ENCODE data around the gene CNPY3. TPM values are rescaled to one million over a fixed set of nuclear protein-coding genes. Genes with fewer than 3 reads are reported as not detected.
A peak's percentile ranks its signal among the peaks of the same experiment; 100 is the strongest.

CNPY3 gene
- polyA plus RNA-seq, 1 donor (not counting 4 experiments of a cell fraction or from before 2014, with no cell fraction given): 19.7 TPM

DNA sequence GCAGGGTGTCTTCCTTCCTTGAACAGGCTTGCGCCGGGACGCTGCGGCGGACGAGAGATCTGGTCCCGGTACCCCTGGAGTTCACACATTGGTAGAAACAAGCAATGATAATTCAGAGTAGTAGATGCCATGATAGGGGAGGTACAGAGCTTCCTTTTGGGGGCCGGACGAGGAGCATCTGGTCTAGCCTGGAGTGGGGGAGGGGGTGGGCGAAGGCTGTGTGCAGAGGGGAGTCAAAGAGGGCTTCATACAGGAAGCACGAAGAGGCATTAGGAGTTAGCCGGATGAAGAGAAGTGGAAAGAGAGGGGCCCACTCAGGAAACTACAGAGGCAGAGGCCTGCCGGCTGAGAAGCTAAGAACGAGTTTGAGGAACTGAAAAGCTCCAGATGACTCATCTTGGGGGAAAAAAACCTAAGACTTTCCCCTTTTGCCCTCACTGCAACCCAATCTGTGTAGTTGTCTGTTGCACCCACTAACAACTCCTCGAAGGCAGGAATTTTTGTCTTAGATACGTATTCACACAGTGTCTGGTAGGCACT lies 611 bp downstream of the CNPY3 start:
- Histone ChIP-seq H3K9me1 (ENCODE audit: control insufficient read depth, extremely low read depth, insufficient read depth, low read length) (no peaks in the 10 kb centered on the region), H3K9ac (ENCODE audit: control insufficient read depth, extremely low read depth, insufficient read depth, low read length) (peak overlapping the region; percentile 80), H3K79me2 (ENCODE audit: control insufficient read depth, insufficient read depth, low read length) (peaks cover 32% of the 10 kb centered on the region), H3K36me3 (ENCODE audit: control insufficient read depth in 2 of 2, extremely low read depth in 1 of 2, insufficient read depth in 2 of 2, low read length in 2 of 2) (peaks cover 0 to 5% of the 10 kb centered on the region in 2 experiments), H3K27me3 (ENCODE audit: control insufficient read depth, extremely low read depth, insufficient read depth, low read length) (no peaks in the 10 kb centered on the region), H3K4me2 (ENCODE audit: control insufficient read depth, extremely low read depth, insufficient read depth, low read depth, low read length) (peak overlapping the region; percentile 96), H3K4me3 (ENCODE audit: control insufficient read depth in 2 of 3, extremely low read depth in 1 of 3, insufficient read depth in 2 of 3, low read depth in 1 of 3, low read length in 3 of 3) (peak overlapping the region; percentile 63 to 98 (median 95)), H3K4me1 (ENCODE audit: control insufficient read depth, extremely low read depth, insufficient read depth, low read length) (peaks cover 17% of the 10 kb centered on the region), H3K27ac (ENCODE audit: control insufficient read depth, insufficient read depth, low read length) (peak overlapping the region; percentile 86), H3K9me3 (ENCODE audit: control insufficient read depth, low read depth, low read length) (no peaks in the 10 kb centered on the region), H2AFZ (ENCODE audit: control insufficient read depth, low read length) (peak overlapping the region; percentile 79), H4K20me1 (ENCODE audit: control insufficient read depth, extremely low read depth, insufficient read depth, low read length) (no peaks in the 10 kb centered on the region)
- DNase-seq (ENCODE audit: low read depth, low spot score) (no peak), FAIRE-seq (peak; percentile 32)
- dilution Hi-C loops (cut with MboI; ENCODE audit: extremely low pct_ligation_motif_present, low sequenced_read_pairs): no loop called here
- no peak for TF ChIP-seq EZH2 (IDR thresholded peaks at IDR 0.05; ENCODE audit: low read length)

DNA sequence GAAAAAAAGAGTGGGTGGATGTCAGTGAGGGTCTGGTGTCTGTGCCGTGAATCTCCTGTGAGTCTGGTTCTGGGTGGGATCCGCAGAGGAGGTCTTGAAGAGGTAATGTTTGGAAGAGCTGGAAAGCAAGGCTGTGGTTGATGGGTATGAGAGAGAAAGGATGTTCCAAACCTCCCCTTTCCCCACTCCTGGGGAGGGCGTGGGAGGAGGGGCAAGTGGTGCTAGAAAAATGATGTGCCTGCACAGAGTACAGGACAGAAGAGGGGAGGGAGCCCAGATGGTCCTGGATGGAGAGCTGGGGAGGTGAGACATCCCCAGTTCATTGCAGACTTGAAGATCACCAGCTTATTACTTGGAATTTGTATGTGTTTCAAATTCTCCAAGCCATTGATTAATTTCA lies 3.1 kb downstream of the CNPY3 start:
- no peak for TF ChIP-seq EZH2 (IDR thresholded peaks at IDR 0.05; ENCODE audit: low read length)
- TF ChIP-seq, protein P1, sequence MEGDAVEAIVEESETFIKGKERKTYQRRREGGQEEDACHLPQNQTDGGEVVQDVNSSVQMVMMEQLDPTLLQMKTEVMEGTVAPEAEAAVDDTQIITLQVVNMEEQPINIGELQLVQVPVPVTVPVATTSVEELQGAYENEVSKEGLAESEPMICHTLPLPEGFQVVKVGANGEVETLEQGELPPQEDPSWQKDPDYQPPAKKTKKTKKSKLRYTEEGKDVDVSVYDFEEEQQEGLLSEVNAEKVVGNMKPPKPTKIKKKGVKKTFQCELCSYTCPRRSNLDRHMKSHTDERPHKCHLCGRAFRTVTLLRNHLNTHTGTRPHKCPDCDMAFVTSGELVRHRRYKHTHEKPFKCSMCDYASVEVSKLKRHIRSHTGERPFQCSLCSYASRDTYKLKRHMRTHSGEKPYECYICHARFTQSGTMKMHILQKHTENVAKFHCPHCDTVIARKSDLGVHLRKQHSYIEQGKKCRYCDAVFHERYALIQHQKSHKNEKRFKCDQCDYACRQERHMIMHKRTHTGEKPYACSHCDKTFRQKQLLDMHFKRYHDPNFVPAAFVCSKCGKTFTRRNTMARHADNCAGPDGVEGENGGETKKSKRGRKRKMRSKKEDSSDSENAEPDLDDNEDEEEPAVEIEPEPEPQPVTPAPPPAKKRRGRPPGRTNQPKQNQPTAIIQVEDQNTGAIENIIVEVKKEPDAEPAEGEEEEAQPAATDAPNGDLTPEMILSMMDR (optimal IDR thresholded peaks at IDR 0.05 in 1 of 3, IDR thresholded peaks at IDR 0.05 in 1 of 3, conservative IDR thresholded peaks at IDR 0.05 in 1 of 3; ENCODE audit: extremely low read depth in 1 of 3, insufficient read depth in 2 of 3, low read length in 3 of 3): no peak
- H3K4me1 ChIP-seq (ENCODE audit: control insufficient read depth, extremely low read depth, insufficient read depth, low read length): peaks cover 17% of the 10 kb centered on the region

DNA sequence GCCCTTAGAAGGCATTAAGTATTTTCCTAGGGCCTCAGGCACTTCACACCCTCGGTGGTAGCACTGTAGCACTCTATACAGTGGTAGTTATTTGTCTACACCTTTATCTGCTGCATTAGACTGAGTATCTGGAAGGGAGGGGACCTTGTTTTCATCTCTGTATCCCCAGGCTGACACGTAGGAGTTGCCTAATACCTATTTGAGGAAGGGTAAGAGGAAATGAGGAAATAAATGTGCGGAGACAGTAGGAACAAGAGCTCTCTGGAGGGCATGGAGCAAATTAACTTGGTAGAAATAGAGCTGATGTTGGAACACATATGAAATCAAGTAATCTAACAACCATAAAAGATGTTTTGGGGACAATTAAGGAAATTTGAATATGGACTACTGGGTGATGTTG lies 3.9 kb downstream of the CNPY3 start:
- Histone ChIP-seq H3K36me3 (ENCODE audit: control insufficient read depth in 2 of 2, extremely low read depth in 1 of 2, insufficient read depth in 2 of 2, low read length in 2 of 2) (peaks cover 12 to 23% of the 10 kb centered on the region in 2 experiments), H3K9me1 (ENCODE audit: control insufficient read depth, extremely low read depth, insufficient read depth, low read length) (no peaks in the 10 kb centered on the region), H3K27ac (ENCODE audit: control insufficient read depth, insufficient read depth, low read length) (no peak overlapping the region), H3K4me1 (ENCODE audit: control insufficient read depth, extremely low read depth, insufficient read depth, low read length) (peaks cover 17% of the 10 kb centered on the region), H3K9me3 (ENCODE audit: control insufficient read depth, low read depth, low read length) (no peaks in the 10 kb centered on the region), H4K20me1 (ENCODE audit: control insufficient read depth, extremely low read depth, insufficient read depth, low read length) (no peaks in the 10 kb centered on the region), H2AFZ (ENCODE audit: control insufficient read depth, low read length) (no peak overlapping the region), H3K27me3 (ENCODE audit: control insufficient read depth, extremely low read depth, insufficient read depth, low read length) (no peaks in the 10 kb centered on the region), H3K4me2 (ENCODE audit: control insufficient read depth, extremely low read depth, insufficient read depth, low read depth, low read length) (no peak overlapping the region), H3K9ac (ENCODE audit: control insufficient read depth, extremely low read depth, insufficient read depth, low read length) (no peak overlapping the region), H3K4me3 (ENCODE audit: control insufficient read depth in 2 of 3, extremely low read depth in 1 of 3, insufficient read depth in 2 of 3, low read depth in 1 of 3, low read length in 3 of 3) (no peak overlapping the region), H3K79me2 (ENCODE audit: control insufficient read depth, insufficient read depth, low read length) (peaks cover 32% of the 10 kb centered on the region)
- dilution Hi-C loops (cut with MboI; ENCODE audit: extremely low pct_ligation_motif_present, low sequenced_read_pairs): no loop called here
- no peak for FAIRE-seq
- TF ChIP-seq, protein P1 (optimal IDR thresholded peaks at IDR 0.05 in 1 of 3, IDR thresholded peaks at IDR 0.05 in 1 of 3, conservative IDR thresholded peaks at IDR 0.05 in 1 of 3; ENCODE audit: extremely low read depth in 1 of 3, insufficient read depth in 2 of 3, low read length in 3 of 3): no peak
- no peak for TF ChIP-seq EZH2 (IDR thresholded peaks at IDR 0.05; ENCODE audit: low read length)
- no peak for DNase-seq (ENCODE audit: low read depth, low spot score)

More for the DNA sequence above, 3.1 kb downstream of the CNPY3 start:
- dilution Hi-C loops (cut with MboI; ENCODE audit: extremely low pct_ligation_motif_present, low sequenced_read_pairs): no loop called here
- H3K27me3 ChIP-seq (ENCODE audit: control insufficient read depth, extremely low read depth, insufficient read depth, low read length): no peaks in the 10 kb centered on the region
- peaks cover 32% of the 10 kb centered on the region for H3K79me2 ChIP-seq (ENCODE audit: control insufficient read depth, insufficient read depth, low read length)
- FAIRE-seq (no peak), DNase-seq (ENCODE audit: low read depth, low spot score) (no peak)
- no peak overlapping the region for H3K27ac ChIP-seq (ENCODE audit: control insufficient read depth, insufficient read depth, low read length)
- no peak overlapping the region for H3K9ac ChIP-seq (ENCODE audit: control insufficient read depth, extremely low read depth, insufficient read depth, low read length)
- H3K4me2 ChIP-seq (ENCODE audit: control insufficient read depth, extremely low read depth, insufficient read depth, low read depth, low read length): no peak overlapping the region
- H4K20me1 ChIP-seq (ENCODE audit: control insufficient read depth, extremely low read depth, insufficient read depth, low read length): no peaks in the 10 kb centered on the region
- H3K36me3 ChIP-seq (ENCODE audit: control insufficient read depth in 2 of 2, extremely low read depth in 1 of 2, insufficient read depth in 2 of 2, low read length in 2 of 2): peaks cover 7 to 17% of the 10 kb centered on the region in 2 experiments
- no peaks in the 10 kb centered on the region for H3K9me1 ChIP-seq (ENCODE audit: control insufficient read depth, extremely low read depth, insufficient read depth, low read length)
- H3K4me3 ChIP-seq (ENCODE audit: control insufficient read depth in 2 of 3, extremely low read depth in 1 of 3, insufficient read depth in 2 of 3, low read depth in 1 of 3, low read length in 3 of 3): no peak overlapping the region
- no peak overlapping the region for H2AFZ ChIP-seq (ENCODE audit: control insufficient read depth, low read length)
- no peaks in the 10 kb centered on the region for H3K9me3 ChIP-seq (ENCODE audit: control insufficient read depth, low read depth, low read length)

All from keratinocyte (primary cell).